Gastrocnemius medialis (tissue), 4 donors: ENCODE results near the gene OR4D1.

Experiments used
- CTCF ChIP-seq, 5 experiments: fragments of 450-650 bp in 3 of 5; fragments of 200-600 bp in 2 of 5; sonication (generic) in 2 of 5; IDR thresholded peaks in 4 of 5; conservative IDR thresholded peaks in 1 of 5; 1 replicate in 4 of 5; 2 replicates in 1 of 5; pipeline ENCODE4 v1.5.1; 2016 to 2019; ENCODE audit warnings: antibody characterized with exemption in 5 of 5, mild to moderate bottlenecking in 3 of 5, moderate library complexity in 3 of 5
- POLR2A ChIP-seq, 2 donors: fragments of 450-650 bp; IDR thresholded peaks; one replicate each; pipeline ENCODE4 v1.6.1; 2017; ENCODE audit warnings: antibody characterized with exemption in 2 of 2, mild to moderate bottlenecking in 2 of 2, moderate library complexity in 2 of 2

- TF ChIP-seq CTCF (IDR thresholded peaks at IDR 0.05 in 4 of 5, conservative IDR thresholded peaks at IDR 0.05 in 1 of 5) (no peak), POLR2A (IDR thresholded peaks at IDR 0.05) (no peak)
Observed at GRCh38 chr17:58144801-58145200, 3.4 kb upstream of the OR4D1 start.
